Stimulated activated memory B cell treated with anti-CD40 and anti-IgM and Interleukin-4, amounts not matched to agents 10 μg/mL and 1 μg/mL and 100 μg/mL, for 72 hours (primary cell): ENCODE measurements around the gene MSMO1.

Experiments
- ATAC-seq: fragments of 150-1000 bp; cut with Tn5 transposase; 2 replicates; pipeline ENCODE4 v1.10.0; 2021
- H3K27ac Mint-ChIP-seq: one replicate; pipeline ENCODE4 v1.8.0; 2022; ENCODE audit warnings: mild to moderate bottlenecking, mixed read lengths
- H3K27me3 Mint-ChIP-seq: one replicate; pipeline ENCODE4 v1.8.0; 2022; ENCODE audit warnings: mixed read lengths
- H3K36me3 Mint-ChIP-seq: one replicate; pipeline ENCODE4 v1.8.0; 2022; ENCODE audit warnings: mixed read lengths
- H3K4me1 Mint-ChIP-seq: one replicate; pipeline ENCODE4 v1.8.0; 2022; ENCODE audit warnings: mixed read lengths
- H3K4me3 Mint-ChIP-seq: one replicate; pipeline ENCODE4 v1.8.0; 2022; ENCODE audit warnings: mild to moderate bottlenecking, moderate library complexity, mixed read lengths
- H3K9me3 Mint-ChIP-seq: one replicate; pipeline ENCODE4 v1.8.0; 2022; ENCODE audit warnings: mixed read lengths

Gene MSMO1

DNA sequence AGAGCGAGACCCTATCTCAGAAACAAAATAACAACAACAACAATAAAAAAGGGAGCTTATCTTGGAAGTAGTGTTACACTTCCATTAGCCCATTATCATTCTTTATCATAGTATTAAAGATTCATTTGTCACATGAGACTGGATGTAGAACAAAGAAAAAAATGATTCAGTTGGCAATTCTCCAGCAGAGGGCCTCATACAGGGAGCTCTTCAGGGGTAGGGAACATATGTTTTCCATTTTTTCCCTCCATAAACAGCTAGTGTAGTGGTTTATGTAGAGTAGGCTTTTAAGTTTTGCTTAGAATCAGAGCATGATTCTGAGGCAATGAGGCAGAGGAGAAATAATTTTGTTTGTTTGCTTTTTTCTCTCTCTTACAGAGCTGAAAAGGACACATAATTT lies 57.1 kb downstream of the MSMO1 start:
- no peaks in the 10 kb centered on the region for H3K36me3 Mint-ChIP-seq
- no peaks in the 10 kb centered on the region for H3K9me3 Mint-ChIP-seq
- no peaks in the 10 kb centered on the region for H3K4me1 Mint-ChIP-seq
- peaks cover 9% of the 10 kb centered on the region for H3K27me3 Mint-ChIP-seq
- no peak for ATAC-seq
- H3K27ac Mint-ChIP-seq, result no peak overlapping the region
- no peak overlapping the region for H3K4me3 Mint-ChIP-seq

DNA sequence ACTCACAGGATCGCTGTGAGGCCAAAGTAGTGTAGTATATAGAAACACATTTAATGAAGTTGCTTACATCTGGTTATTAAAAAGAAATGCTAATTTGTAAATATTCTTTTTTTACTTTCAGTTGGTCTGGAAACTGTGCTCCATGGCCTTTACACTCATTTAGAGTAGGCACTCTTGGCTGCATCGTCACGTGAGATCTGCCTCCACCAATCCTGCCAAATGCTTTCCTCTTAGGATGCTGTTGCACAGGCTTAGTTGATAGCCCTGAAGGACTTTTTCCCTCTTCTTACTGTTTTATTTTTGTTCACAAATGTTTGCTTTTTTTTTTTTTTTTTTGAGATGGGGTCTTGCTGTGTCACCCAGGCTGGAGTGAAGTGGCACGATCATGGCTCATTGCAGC lies 57.7 kb downstream of the MSMO1 start:
- no peak for ATAC-seq
- Mint-ChIP-seq H3K36me3 (no peaks in the 10 kb centered on the region), H3K27me3 (peaks cover 4% of the 10 kb centered on the region), H3K9me3 (no peaks in the 10 kb centered on the region), H3K27ac (no peak overlapping the region), H3K4me1 (no peaks in the 10 kb centered on the region), H3K4me3 (no peak overlapping the region)

DNA sequence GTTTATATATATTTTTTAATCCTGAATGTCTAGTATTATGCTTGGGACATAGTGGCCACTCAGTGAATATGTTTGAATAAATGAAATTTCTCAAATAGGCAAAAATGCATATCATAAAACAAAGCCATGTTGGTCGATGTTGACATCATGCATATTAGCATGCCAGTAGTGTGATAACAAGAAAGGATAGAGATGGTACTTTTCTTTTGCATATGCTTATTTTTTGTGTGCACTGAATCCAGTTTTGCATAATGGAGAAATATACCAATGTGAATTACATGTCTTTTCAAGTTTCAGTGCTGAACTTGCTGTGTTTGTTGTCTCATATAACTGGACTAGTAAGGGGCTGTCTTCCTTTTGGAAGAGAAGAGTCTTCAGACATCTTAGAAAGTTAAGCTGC lies 58.9 kb downstream of the MSMO1 start:
- H3K36me3 Mint-ChIP-seq, result no peaks in the 10 kb centered on the region
- ATAC-seq, result no peak
- H3K27me3 Mint-ChIP-seq, result no peaks in the 10 kb centered on the region
- no peak overlapping the region for H3K27ac Mint-ChIP-seq
- H3K4me1 Mint-ChIP-seq, result no peaks in the 10 kb centered on the region
- no peaks in the 10 kb centered on the region for H3K9me3 Mint-ChIP-seq
- H3K4me3 Mint-ChIP-seq, result no peak overlapping the region

DNA sequence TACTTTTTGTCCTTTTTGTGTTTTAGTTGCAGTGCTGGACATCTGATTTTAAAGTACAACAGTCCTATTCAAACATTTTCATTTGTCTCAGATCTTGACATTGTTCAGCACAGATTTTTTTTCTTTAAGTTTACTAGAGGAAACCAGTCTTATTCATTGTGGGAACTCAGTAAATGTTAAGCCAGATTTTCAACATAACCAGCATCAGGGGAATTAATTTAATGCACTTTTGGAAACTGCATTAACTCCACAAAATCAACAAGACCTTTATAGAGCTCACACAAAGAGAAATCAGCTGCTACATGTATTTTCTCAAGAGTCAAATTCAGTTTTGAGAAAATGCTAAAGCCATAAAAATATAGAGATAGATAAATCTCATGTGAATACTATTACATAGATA lies 61.3 kb downstream of the MSMO1 start:
- no peak overlapping the region for H3K4me3 Mint-ChIP-seq
- no peaks in the 10 kb centered on the region for H3K36me3 Mint-ChIP-seq
- H3K9me3 Mint-ChIP-seq, result no peaks in the 10 kb centered on the region
- H3K27me3 Mint-ChIP-seq, result no peaks in the 10 kb centered on the region
- ATAC-seq, result no peak
- H3K4me1 Mint-ChIP-seq, result no peaks in the 10 kb centered on the region
- H3K27ac Mint-ChIP-seq, result no peak overlapping the region
